Fibroblast of gingiva (primary cell): ENCODE data around the gene BDKRB1.

ENCODE experiments used
- DNase-seq: peaks from one replicate; pipeline ENCODE4 v3.0.0-alpha.2; 2011; ENCODE audit warnings: low read depth

The BDKRB1 gene

DNA sequence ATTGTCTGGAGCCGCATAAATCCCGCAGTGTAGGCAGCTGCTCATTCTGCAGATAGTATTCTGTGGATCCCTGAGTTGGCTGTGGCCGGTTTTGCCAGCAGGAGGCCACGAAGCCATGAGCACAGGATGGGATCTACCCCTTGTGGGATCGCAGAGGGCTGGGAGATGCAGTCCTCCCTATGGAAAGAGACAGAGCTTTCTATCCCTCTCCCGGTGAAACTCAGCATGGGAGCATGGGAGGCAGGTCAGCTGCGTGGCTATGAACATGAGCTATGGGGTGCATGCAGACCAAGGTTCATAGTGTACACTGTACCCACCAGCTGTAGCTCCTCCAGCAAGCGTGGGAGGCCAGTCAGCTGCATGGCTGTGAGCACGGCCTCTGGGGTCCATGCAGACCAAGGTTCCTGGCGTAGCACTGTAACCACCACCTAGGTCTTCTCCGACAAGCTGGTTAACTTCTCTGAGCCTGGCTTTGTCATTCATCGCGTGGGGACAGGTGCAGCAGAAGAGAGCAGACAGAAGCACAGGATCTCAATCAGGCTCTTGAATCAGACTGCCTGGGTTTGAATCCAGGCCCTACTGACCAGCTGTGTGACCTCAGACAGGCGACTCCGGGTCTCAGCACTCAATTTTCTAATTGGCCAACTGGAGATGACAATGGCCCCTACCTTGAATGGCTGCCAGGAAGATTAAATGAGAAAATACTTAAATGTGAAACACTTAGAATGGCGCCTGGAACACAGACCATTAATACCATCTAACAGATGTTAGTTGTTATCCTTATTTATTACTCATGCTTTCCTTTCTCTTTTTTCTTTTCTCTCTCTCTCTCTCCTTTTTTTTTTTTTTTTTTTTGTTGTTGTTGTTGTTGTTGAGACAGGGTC lies 6.0 kb downstream of the BDKRB1 start:
- DNase-seq = no peak

DNA sequence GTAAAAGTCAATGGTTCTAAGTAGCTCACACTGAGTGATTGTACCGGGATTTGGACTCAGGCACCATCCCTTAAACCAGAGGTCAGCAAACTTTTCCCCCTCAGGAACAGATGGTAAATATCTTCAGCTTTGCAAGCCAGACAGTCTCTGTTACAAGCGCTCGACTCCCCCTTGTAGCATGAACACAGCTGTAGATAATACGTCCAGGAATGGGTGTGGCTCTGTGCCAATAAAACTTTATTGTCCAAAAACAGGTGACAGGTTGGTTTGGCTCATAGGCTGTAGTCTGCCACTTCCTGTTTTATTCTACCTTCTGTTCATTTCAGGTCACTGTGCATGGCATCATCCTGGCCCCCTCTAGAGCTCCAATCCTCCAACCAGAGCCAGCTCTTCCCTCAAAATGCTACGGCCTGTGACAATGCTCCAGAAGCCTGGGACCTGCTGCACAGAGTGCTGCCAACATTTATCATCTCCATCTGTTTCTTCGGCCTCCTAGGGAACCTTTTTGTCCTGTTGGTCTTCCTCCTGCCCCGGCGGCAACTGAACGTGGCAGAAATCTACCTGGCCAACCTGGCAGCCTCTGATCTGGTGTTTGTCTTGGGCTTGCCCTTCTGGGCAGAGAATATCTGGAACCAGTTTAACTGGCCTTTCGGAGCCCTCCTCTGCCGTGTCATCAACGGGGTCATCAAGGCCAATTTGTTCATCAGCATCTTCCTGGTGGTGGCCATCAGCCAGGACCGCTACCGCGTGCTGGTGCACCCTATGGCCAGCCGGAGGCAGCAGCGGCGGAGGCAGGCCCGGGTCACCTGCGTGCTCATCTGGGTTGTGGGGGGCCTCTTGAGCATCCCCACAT lies 7.6 kb downstream of the BDKRB1 start:
- no peak for DNase-seq

GRCh38 chr14:96264200-96264553 lies 8.2 kb downstream of the BDKRB1 start:
- no peak for DNase-seq

DNA sequence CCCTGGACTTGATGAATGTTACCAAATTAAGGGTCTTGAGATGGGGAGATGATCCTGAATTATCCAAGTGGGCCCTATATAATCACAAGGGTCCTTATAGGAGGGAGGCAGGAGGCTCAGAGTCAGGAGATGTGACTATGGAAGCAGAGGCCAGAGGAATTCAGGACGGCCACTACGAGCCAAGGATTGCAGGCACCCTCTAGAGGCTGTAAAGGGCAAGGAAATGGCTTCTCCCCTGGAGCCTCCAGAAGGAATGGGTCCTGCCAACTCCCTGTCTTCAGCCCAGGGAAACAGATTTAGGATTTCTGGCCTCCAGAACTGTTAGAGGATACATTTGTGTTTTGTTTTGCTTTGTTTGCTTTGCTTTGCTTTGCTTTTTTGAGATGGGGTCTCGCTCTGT lies 8.8 kb downstream of the BDKRB1 start:
- DNase-seq = peak; percentile 42

GRCh38 chr14:96265383-96266095 lies 9.5 kb downstream of the BDKRB1 start:
- no peak for DNase-seq

GRCh38 chr14:96267336-96267735 lies 11.3 kb downstream of the BDKRB1 start:
- peak; percentile 77 for DNase-seq

- no peak for DNase-seq
Observed at GRCh38 chr14:96267916-96268315, 11.9 kb downstream of the BDKRB1 start.

GRCh38 chr14:96268431-96269358 lies 12.7 kb downstream of the BDKRB1 start:
- DNase-seq = peak; percentile 83

DNA sequence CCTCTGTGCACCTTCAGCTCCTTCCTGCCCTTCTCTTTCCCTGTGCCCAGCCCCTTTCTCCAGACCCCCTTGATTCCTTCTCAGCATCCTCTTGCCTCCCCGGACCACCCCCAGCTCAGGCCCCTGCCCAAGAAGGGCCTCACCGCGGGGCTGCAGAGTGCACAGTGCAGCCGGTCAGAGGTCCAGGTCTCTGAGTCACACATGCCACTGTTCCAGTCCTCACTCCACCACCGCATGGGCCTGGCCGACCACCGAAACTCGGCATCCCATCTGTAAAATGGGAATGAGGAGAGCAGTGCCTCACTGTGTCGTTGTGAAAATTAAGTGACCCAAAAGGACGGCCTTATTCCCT lies 13.3 kb downstream of the BDKRB1 start:
- DNase-seq = no peak

GRCh38 chr14:96270565-96271420 lies 14.8 kb downstream of the BDKRB1 start:
- DNase-seq = no peak

DNA sequence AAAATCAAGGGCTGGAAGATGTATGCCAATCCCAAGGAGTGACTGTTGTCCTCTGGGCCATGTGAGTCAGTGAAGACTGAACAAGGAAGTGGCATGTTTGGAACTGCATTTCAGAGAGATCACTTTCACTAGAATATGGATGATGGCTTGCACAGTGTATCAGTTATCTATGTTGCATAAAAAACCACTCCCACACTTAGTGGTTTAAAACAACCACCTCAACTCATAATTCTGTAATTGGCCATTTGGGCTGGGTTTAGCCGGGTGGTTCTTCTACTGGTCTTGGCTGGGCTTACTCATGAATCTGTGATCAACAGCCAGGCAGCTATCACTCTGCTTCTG lies 15.4 kb downstream of the BDKRB1 start:
- no peak for DNase-seq

DNA sequence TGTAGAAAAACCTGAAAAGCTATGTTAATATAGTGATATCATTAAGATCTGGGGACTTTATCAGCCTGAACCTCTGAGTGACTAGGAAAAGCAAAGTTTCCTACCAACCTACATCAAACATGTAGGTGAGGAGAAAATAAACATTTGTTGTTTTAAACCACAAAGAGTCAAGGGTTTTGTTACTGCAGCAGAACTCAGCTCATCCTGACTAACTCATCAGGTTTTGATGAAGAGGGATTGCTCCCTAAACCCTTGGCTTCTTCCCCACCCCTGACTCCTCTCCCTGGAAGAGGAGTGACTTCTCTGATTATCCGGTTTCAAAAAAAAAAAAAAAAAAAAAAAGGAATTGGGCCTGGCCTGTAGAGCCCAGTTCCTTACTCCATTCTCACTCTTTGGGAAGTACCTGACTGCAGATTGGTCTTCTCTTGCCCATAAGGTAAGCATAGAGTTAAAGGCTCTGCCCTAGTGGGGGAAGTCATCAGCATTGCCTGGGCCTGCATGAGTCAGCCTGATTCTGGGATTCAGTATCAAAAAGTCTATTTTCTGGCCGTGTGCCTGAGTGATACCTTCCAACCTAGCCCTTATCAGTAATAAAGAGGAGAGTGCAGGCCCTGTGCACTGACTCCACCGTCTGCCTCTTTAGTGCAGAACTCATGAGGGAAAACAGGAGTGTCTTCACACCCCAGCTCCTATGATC lies 16.9 kb downstream of the BDKRB1 start:
- no peak for DNase-seq

DNA sequence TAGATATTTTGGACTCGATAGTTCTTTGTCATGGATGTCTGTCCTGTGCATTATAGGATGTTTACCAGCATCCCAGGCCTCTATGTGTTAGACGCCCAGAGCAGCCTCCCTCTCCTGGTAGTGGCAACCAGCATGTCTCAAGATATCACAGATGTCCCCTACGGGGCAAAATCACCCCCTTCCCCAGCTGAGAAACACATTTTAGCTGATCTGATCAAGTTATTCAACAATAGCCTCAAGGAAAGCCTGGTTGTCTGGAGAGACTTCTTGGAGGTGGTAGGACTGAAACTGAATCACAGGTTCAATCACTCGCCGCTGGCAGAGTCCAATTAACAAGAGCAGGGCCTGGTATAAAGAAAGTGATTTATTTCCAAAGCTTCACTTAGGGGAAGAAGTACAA lies 17.6 kb downstream of the BDKRB1 start:
- no peak for DNase-seq

GRCh38 chr14:96274122-96274521 lies 18.1 kb downstream of the BDKRB1 start:
- DNase-seq = no peak

DNA sequence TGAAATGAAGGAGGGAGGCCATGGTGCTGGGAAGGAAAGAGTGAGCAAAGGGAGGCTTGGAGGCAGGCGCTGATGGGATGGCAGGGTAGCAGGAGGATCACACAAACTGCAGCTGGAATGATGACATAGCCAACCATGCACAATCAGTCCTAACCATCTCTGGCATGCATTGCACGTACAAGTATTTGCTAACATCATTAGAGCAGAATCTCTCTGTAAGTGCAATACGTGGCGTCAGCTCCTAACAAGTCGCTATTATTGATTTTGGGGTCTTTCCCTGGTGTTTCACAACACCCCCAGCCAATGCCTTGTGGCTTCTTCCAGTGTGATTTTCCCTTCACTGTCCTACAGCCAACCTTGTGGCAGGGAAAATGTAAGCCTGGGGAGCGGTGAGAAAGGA lies 18.5 kb downstream of the BDKRB1 start:
- peak; percentile 84 for DNase-seq

GRCh38 chr14:96275177-96276112 lies 19.4 kb downstream of the BDKRB1 start:
- DNase-seq = peak; percentile 77

GRCh38 chr14:96277890-96278289 lies 21.9 kb downstream of the BDKRB1 start:
- no peak for DNase-seq

GRCh38 chr14:96279564-96279963 lies 23.6 kb downstream of the BDKRB1 start:
- peak; percentile 23 for DNase-seq

- no peak for DNase-seq
Observed at GRCh38 chr14:96280104-96280503, 24.1 kb downstream of the BDKRB1 start.
